Measurements from ENCODE around the gene R3HCC1L.
"Not testable (repeated sequence)": the region's sequence is repeated elsewhere in the genome, so short reads cannot be mapped to it uniquely, and the experiment has no call there.

R3HCC1L gene

DNA sequence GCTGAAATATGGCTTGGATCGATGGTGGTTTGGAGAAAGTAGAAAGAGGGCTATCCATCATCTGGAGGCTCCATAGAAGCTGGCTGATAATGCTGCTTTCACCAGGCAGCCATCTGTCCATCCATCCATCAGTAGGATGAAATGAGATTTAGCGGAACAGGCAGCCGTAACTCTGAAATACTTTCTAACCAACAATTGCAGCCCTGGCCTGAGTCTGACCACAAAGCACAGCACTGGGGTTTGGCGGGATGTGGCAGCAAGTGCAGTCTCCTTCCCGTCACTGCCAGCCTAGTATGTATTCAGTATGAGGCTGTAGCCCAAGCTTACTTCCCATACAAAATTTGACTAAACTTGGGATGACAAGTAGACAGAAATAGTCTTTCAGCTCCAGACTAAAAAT, 38.0 kb downstream of the R3HCC1L start:
- Histone ChIP-seq H3K9me3 (ENCODE audit: control insufficient read depth, insufficient read depth, low read depth, low read length) (no peaks in the 10 kb centered on the region), H3K27ac (ENCODE audit: low read depth, low read length) (no peak overlapping the region), H3K4me1 (ENCODE audit: control insufficient read depth, insufficient read depth, low read length) (peaks cover 46% of the 10 kb centered on the region), H3K9ac (ENCODE audit: low read length) (no peak overlapping the region), H3K36me3 (ENCODE audit: control insufficient read depth, insufficient read depth, low read length) (0 out of 2 replicates have a peak, but pooled peaks cover 3% of the 10 kb centered on the region), H3K27me3 (ENCODE audit: control insufficient read depth, insufficient read depth, low read length) (no peaks in the 10 kb centered on the region), H3K4me3 (ENCODE audit: low read depth, low read length) (no peak overlapping the region)

- Histone ChIP-seq H3K4me3 (ENCODE audit: low read depth, low read length) (no peak overlapping the region), H3K27me3 (ENCODE audit: control insufficient read depth, insufficient read depth, low read length) (no peaks in the 10 kb centered on the region), H3K9ac (ENCODE audit: low read length) (no peak overlapping the region), H3K27ac (ENCODE audit: low read depth, low read length) (no peak overlapping the region), H3K4me1 (ENCODE audit: control insufficient read depth, insufficient read depth, low read length) (peaks cover 38% of the 10 kb centered on the region), H3K9me3 (ENCODE audit: control insufficient read depth, insufficient read depth, low read depth, low read length) (no peaks in the 10 kb centered on the region), H3K36me3 (ENCODE audit: control insufficient read depth, insufficient read depth, low read length) (0 out of 2 replicates have a peak, but pooled peaks cover 3% of the 10 kb centered on the region)
These were observed 38.8 kb downstream of the R3HCC1L start for GRCh38 chr10:98173260-98173659.

- not testable (repeated sequence) for H3K9me3 ChIP-seq (ENCODE audit: control insufficient read depth, insufficient read depth, low read depth, low read length); H3K27ac ChIP-seq (ENCODE audit: low read depth, low read length); H3K4me3 ChIP-seq (ENCODE audit: low read depth, low read length); H3K9ac ChIP-seq (ENCODE audit: low read length); H3K4me1 ChIP-seq (ENCODE audit: control insufficient read depth, insufficient read depth, low read length); H3K27me3 ChIP-seq (ENCODE audit: control insufficient read depth, insufficient read depth, low read length); H3K36me3 ChIP-seq (ENCODE audit: control insufficient read depth, insufficient read depth, low read length)
These were observed 48.0 kb downstream of the R3HCC1L start for GRCh38 chr10:98182351-98182915.

DNA sequence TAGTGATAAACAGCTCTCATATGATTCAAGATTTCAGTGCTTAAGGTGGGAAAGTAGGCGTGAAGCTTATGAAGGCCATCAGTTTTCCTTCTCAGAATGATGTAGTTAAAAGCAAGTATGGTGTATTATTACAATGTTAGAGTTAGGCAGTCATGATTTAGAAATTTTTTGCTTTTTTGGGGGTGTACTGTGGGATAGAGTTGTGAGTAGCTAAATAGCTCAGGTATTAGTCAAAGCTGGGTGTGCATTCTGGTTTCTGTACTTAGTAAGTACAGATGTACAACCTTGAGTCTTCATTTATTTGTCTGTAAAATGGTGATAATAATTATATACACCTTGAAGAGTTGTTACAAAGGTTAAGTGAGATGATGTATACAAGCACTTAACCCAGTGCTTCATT, 52.2 kb downstream of the R3HCC1L start:
- Histone ChIP-seq H3K9ac (ENCODE audit: low read length) (no peak overlapping the region), H3K4me1 (ENCODE audit: control insufficient read depth, insufficient read depth, low read length) (no peaks in the 10 kb centered on the region), H3K27me3 (ENCODE audit: control insufficient read depth, insufficient read depth, low read length) (no peaks in the 10 kb centered on the region), H3K27ac (ENCODE audit: low read depth, low read length) (no peak overlapping the region), H3K4me3 (ENCODE audit: low read depth, low read length) (no peak overlapping the region), H3K9me3 (ENCODE audit: control insufficient read depth, insufficient read depth, low read depth, low read length) (peaks cover 7% of the 10 kb centered on the region), H3K36me3 (ENCODE audit: control insufficient read depth, insufficient read depth, low read length) (peaks cover 5% of the 10 kb centered on the region)

DNA sequence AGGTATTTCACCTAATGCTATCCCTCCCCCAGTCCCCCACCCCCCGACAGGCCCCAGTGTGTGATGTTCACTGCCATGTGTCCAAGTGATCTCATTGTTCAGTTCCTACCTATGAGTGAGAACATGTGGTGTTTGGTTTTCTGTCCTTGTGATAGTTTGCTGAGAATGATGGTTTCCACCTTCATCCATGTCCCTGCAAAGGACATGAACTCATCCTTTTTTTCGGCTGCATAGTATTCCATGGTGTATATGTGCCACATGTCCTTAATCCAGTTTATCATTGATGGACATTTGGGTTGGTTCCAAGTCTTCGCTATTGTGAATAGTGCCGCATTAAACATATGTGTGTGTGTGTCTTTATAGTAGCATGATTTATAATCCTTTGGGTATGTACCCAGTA, 56.3 kb downstream of the R3HCC1L start:
- not testable (repeated sequence) for H3K27ac ChIP-seq (ENCODE audit: low read depth, low read length); H3K9ac ChIP-seq (ENCODE audit: low read length); H3K4me1 ChIP-seq (ENCODE audit: control insufficient read depth, insufficient read depth, low read length); H3K27me3 ChIP-seq (ENCODE audit: control insufficient read depth, insufficient read depth, low read length); H3K36me3 ChIP-seq (ENCODE audit: control insufficient read depth, insufficient read depth, low read length); H3K4me3 ChIP-seq (ENCODE audit: low read depth, low read length); H3K9me3 ChIP-seq (ENCODE audit: control insufficient read depth, insufficient read depth, low read depth, low read length)

GRCh38 chr10:98193037-98193436, 58.6 kb downstream of the R3HCC1L start:
- Histone ChIP-seq H3K9ac (ENCODE audit: low read length) (no peak overlapping the region), H3K4me3 (ENCODE audit: low read depth, low read length) (no peak overlapping the region), H3K36me3 (ENCODE audit: control insufficient read depth, insufficient read depth, low read length) (no peaks in the 10 kb centered on the region; the same call in 1 of the 2 replicates), H3K27me3 (ENCODE audit: control insufficient read depth, insufficient read depth, low read length) (no peaks in the 10 kb centered on the region), H3K9me3 (ENCODE audit: control insufficient read depth, insufficient read depth, low read depth, low read length) (no peaks in the 10 kb centered on the region), H3K4me1 (ENCODE audit: control insufficient read depth, insufficient read depth, low read length) (no peaks in the 10 kb centered on the region; the same call in 1 of the 2 replicates), H3K27ac (ENCODE audit: low read depth, low read length) (no peak overlapping the region)

DNA sequence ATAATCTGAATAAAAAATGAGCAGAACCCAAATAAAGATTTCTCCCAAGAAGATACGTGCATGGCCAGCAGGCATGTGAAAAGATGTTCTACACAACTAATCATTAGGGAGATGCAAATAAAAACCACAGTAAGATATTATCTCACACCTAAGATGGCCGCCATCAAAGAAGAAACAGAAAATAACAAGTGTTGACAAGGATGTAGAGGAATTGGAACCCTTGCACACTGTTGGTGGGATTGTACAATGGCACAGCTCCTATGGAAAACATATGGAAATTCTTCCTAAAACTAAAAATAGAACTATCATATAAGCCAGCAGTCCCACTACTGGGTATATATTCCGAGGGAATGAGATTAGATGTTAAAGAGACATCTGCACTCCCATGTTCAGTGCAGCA, 60.2 kb downstream of the R3HCC1L start:
- Histone ChIP-seq H3K4me3 (ENCODE audit: low read depth, low read length) (no peak overlapping the region), H3K9me3 (ENCODE audit: control insufficient read depth, insufficient read depth, low read depth, low read length) (no peaks in the 10 kb centered on the region), H3K4me1 (ENCODE audit: control insufficient read depth, insufficient read depth, low read length) (no peaks in the 10 kb centered on the region; the same call in 1 of the 2 replicates), H3K27ac (ENCODE audit: low read depth, low read length) (no peak overlapping the region), H3K9ac (ENCODE audit: low read length) (no peak overlapping the region), H3K27me3 (ENCODE audit: control insufficient read depth, insufficient read depth, low read length) (no peaks in the 10 kb centered on the region), H3K36me3 (ENCODE audit: control insufficient read depth, insufficient read depth, low read length) (no peaks in the 10 kb centered on the region)

DNA sequence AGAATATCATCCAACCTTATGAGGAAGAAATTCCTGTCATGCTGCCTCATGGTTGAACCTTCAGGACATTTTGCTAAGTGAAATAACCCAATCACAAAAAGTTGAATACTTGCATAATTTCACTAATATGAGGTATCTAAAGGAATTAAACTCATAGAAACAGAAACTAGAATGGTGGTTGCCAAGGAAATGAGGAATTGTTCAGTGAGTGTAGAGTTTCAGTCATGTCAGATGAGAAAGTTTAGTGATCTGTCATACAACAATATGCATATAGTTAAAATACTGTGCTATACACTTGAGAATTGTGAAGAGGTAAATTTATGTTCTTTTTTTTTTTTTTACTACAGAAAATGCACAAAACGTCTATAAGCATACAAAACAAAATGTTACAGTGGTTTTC, 60.7 kb downstream of the R3HCC1L start:
- Histone ChIP-seq H3K4me1 (ENCODE audit: control insufficient read depth, insufficient read depth, low read length) (no peaks in the 10 kb centered on the region; the same call in 1 of the 2 replicates), H3K4me3 (ENCODE audit: low read depth, low read length) (no peak overlapping the region), H3K9me3 (ENCODE audit: control insufficient read depth, insufficient read depth, low read depth, low read length) (no peaks in the 10 kb centered on the region), H3K27ac (ENCODE audit: low read depth, low read length) (no peak overlapping the region), H3K9ac (ENCODE audit: low read length) (no peak overlapping the region), H3K27me3 (ENCODE audit: control insufficient read depth, insufficient read depth, low read length) (no peaks in the 10 kb centered on the region), H3K36me3 (ENCODE audit: control insufficient read depth, insufficient read depth, low read length) (no peaks in the 10 kb centered on the region)

- H3K4me3 ChIP-seq (ENCODE audit: low read depth, low read length) = no peak overlapping the region
- H3K27ac ChIP-seq (ENCODE audit: low read depth, low read length) = no peak overlapping the region
- H3K9ac ChIP-seq (ENCODE audit: low read length) = no peak overlapping the region
- H3K36me3 ChIP-seq (ENCODE audit: control insufficient read depth, insufficient read depth, low read length) = no peaks in the 10 kb centered on the region
- H3K27me3 ChIP-seq (ENCODE audit: control insufficient read depth, insufficient read depth, low read length) = no peaks in the 10 kb centered on the region
- H3K9me3 ChIP-seq (ENCODE audit: control insufficient read depth, insufficient read depth, low read depth, low read length) = no peaks in the 10 kb centered on the region
- no peaks in the 10 kb centered on the region; the same call in 1 of the 2 replicates for H3K4me1 ChIP-seq (ENCODE audit: control insufficient read depth, insufficient read depth, low read length)
These were observed 62.5 kb downstream of the R3HCC1L start for GRCh38 chr10:98196985-98197384.

GRCh38 chr10:98201760-98202159, 67.3 kb downstream of the R3HCC1L start:
- H3K36me3 ChIP-seq (ENCODE audit: control insufficient read depth, insufficient read depth, low read length) = no peaks in the 10 kb centered on the region

GRCh38 chr10:98202378-98202777, 67.9 kb downstream of the R3HCC1L start:
- Histone ChIP-seq H3K9me3 (ENCODE audit: control insufficient read depth, insufficient read depth, low read depth, low read length) (no peaks in the 10 kb centered on the region), H3K27ac (ENCODE audit: low read depth, low read length) (no peak overlapping the region), H3K9ac (ENCODE audit: low read length) (no peak overlapping the region), H3K27me3 (ENCODE audit: control insufficient read depth, insufficient read depth, low read length) (no peaks in the 10 kb centered on the region), H3K4me1 (ENCODE audit: control insufficient read depth, insufficient read depth, low read length) (no peaks in the 10 kb centered on the region; the same call in 1 of the 2 replicates), H3K36me3 (ENCODE audit: control insufficient read depth, insufficient read depth, low read length) (no peaks in the 10 kb centered on the region), H3K4me3 (ENCODE audit: low read depth, low read length) (no peak overlapping the region)

More at GRCh38 chr10:98201760-98202159, 67.3 kb downstream of the R3HCC1L start:
- H3K27me3 ChIP-seq (ENCODE audit: control insufficient read depth, insufficient read depth, low read length) = no peaks in the 10 kb centered on the region
- H3K9me3 ChIP-seq (ENCODE audit: control insufficient read depth, insufficient read depth, low read depth, low read length) = no peaks in the 10 kb centered on the region
- H3K27ac ChIP-seq (ENCODE audit: low read depth, low read length) = no peak overlapping the region
- no peak overlapping the region for H3K9ac ChIP-seq (ENCODE audit: low read length)
- H3K4me1 ChIP-seq (ENCODE audit: control insufficient read depth, insufficient read depth, low read length) = no peaks in the 10 kb centered on the region; the same call in 1 of the 2 replicates
- H3K4me3 ChIP-seq (ENCODE audit: low read depth, low read length) = no peak overlapping the region
